CD4-positive, alpha-beta T cell treated with Interleukin-10 for 1 hour (primary cell): Measurements from ENCODE around the gene TKT.

Experiments
- DNase-seq: peaks from one replicate; pipeline ENCODE4 v3.0.0-alpha.2; 2020

TKT gene

GRCh38 chr3:53175613-53176540 is 79.9 kb downstream of the TKT start:
- no peak for DNase-seq
